CD4-positive, alpha-beta T cell treated with Interleukin-17A for 4 hours (primary cell): ENCODE measurements around the gene INTS13.
"Not testable (repeated sequence)": the region's sequence is repeated elsewhere in the genome, so short reads cannot be mapped to it uniquely, and the experiment has no call there.

Experiments used
- DNase-seq: peaks from one replicate; pipeline ENCODE4 v3.0.0-alpha.2; 2020; ENCODE audit warnings: mixed read lengths

INTS13 gene

GRCh38 chr12:26929590-26929989 lies 8.2 kb downstream of the INTS13 start:
- DNase-seq = no peak

DNA sequence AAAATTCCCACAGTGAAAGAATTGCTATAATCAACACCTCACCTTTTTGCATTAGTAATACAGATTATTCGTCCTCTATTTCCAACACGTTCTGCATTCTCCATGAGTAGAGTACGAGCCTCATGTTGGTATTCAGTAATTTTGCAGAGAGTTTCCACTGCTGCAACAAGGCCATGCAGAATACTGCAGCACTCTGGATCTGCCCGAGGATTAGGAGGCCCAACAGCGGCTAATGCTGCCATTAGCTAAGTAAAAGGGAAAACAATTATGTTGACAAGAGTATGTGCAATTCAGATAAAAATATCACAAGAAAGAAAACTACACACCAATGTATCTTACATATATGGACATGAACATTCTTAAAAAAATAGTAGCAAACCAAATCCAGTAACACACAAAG lies 9.1 kb downstream of the INTS13 start:
- DNase-seq = no peak

GRCh38 chr12:26921886-26922285 lies 15.9 kb downstream of the INTS13 start:
- no peak for DNase-seq

- no peak for DNase-seq
Observed at GRCh38 chr12:26919216-26919555, 18.6 kb downstream of the INTS13 start.

DNA sequence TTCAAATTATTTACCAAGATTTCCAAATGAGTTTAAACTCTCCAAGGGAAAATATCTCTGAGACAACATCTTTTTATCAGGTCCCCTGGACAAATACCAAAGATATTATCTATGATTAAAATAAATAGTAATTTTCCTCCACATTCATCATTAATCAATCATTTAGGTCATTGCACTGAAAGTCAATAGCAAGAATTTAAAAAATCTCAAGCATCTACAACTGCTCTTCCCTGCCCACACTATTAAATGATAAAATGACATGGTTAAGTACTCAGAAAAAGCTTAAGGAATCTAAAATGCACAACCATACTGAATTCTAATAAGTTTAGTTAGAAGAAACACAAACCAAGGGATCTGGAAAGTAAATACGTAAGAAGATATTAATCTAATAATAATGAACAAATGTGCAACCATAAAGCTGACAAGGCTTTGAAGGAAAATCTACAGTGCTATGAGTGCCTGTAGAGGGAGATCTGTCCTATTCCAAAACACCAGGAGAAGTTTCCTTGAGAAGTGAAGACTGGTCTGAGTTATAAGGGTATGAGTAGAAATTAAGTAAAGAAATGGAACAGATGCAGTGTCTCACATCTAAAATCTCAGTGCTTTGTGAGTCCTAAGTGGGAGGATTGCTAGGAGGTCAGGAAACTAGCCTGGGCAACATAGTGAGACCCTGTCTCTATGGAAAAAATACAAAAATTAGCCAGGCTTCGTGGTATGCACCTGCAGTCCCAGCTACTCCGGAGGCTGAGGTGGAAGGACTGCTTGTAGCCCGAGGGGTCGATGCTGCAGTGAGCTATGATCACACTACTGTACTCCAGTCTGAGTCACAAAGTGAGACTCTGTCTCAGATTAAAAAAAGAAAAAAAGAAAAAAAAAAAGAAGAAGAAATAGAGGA lies 19.2 kb downstream of the INTS13 start:
- DNase-seq = no peak

- DNase-seq = no peak
Observed at GRCh38 chr12:26906704-26907103, 31.1 kb downstream of the INTS13 start.

- no peak for DNase-seq
Observed at GRCh38 chr12:26906024-26906423, 31.8 kb downstream of the INTS13 start.

DNA sequence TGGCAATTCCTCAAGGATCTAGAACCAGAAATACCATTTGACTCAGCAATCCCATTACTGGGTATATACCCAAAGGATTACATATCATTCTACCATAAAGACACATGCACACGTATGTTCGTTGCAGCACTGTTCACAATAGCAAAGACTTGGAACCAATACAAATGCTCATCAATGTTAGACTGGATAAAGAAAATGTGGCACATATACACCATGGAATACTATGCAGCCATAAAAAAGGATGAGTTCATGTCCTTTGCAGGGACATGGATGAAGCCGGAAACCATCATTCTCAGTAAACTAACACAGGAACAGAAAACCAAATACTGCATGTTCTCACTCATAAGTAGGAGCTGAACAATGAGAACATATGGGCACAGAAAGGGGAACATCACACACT lies 34.4 kb downstream of the INTS13 start:
- DNase-seq = not testable (repeated sequence)

GRCh38 chr12:26896913-26897312 lies 40.9 kb downstream of the INTS13 start:
- no peak for DNase-seq

- DNase-seq = no peak
Observed at GRCh38 chr12:26895672-26896071, 42.1 kb downstream of the INTS13 start.

- no peak for DNase-seq
Observed at GRCh38 chr12:26891704-26892103, 46.1 kb downstream of the INTS13 start.

DNA sequence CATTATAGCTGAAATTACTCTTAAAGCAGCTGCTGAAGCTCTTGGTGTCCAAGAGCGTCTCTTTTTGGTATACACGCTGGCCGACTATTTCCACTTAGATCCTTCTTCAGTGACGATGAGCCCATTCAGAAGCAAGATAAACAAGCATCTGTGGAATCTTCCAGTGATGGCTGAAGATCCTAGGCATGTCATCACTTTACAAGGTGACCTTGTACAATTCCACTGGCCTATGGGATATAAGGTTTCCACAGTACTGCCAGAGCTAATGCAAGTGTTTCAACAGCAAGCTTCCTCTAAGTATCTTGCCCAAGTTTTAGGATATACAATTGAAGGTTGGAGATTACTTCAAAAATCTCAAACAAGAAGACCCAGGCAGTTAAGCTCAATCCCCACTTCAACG lies 47.0 kb downstream of the INTS13 start:
- DNase-seq = no peak

DNA sequence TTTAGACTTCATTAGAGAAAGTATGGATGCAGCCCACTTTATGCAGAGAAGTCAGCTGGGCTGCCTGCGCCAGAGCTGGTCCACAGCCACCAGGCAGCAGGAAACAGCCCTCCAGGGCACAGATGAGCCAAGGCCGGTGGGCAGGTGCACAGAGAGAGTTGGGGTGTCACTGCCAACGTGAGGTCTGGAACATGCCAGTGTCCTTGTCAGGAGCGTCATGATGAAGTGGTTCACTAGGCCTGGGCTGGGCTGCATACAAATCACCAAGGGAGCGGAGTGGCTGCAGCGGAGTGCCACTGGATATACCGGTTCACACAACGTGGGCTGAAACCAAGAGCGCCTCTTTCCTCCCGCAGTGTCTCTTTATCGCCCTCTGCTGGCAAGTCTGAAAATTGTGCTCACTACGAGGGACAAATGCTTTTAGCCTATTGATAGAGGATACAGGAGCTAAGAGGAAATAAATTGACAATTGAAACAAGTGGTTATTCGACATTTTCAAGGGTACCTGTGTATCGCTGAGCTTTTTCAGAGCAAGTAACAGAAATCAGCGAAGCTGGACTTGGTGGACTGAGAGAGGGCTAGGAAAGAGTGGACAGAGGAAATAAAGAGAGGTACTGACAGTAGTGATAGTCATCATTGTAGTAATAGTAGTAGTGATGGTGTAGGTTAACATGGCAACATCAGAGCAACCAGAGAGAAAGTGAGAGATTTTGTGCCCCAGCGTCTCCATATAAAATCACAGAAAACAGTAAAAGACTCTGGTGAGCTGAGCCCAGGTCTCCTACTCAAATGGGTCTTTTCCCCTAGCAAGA lies 52.8 kb downstream of the INTS13 start:
- DNase-seq = peak; percentile 88

GRCh38 chr12:26880625-26881024 lies 57.2 kb downstream of the INTS13 start:
- no peak for DNase-seq

- no peak for DNase-seq
Observed at GRCh38 chr12:26878661-26879119, 59.1 kb downstream of the INTS13 start.

GRCh38 chr12:26874501-26875296 lies 63.1 kb downstream of the INTS13 start:
- DNase-seq = no peak

- no peak for DNase-seq
Observed at GRCh38 chr12:26872625-26873024, 65.2 kb downstream of the INTS13 start.

- no peak for DNase-seq
Observed at GRCh38 chr12:26871985-26872384, 65.8 kb downstream of the INTS13 start.

- no peak for DNase-seq
Observed at GRCh38 chr12:26870491-26871419, 67.0 kb downstream of the INTS13 start.

DNA sequence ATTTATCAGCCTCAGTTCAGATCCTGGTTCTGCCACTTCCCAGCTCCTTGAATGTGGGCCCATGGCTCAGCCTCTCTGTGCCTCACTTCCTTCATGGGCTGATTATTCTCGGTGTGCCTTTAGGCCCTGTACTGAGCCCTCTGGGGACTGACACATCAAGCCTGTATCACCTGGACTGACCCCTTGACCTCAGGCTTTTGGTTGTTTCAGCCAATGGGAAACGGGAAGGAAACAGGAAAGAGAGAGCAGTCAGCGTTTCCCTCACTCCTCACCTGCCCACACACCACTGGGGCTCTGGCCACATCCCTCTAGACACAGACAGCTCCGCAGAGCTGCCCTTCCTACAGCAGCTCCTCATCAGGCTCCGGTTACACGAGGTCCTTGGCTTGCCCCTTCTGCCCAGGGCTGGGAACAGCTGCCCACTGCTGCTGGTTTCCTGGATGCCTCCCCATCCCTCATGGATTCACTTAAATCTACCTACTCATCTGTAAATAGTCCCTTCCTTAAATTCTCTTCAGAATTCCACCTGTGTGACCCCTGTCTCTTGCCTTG lies 67.8 kb downstream of the INTS13 start:
- DNase-seq = no peak

DNA sequence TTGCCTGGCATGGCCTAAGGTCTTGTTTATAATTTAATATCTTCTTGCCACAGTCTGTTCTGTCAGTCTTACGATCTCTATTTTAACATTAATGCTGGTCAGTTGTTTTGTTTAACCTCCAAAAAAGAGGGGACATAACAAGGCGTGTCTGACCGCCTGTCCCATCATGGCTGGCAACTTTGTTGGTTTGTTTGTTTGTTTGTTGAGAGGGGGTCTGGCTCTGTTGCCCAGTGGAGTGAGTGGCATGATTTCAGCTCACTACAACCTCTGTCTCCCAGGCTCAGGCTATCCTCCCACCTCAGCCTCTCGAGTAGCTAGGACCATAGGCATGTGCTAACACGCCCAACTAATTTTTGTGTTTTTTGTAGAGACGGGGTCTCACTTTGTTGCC lies 68.7 kb downstream of the INTS13 start:
- no peak for DNase-seq
